Esophagus muscularis mucosa (tissue), 4 donors: ENCODE results near the gene TWF2. TPM values are rescaled to one million over a fixed set of nuclear protein-coding genes. Genes with fewer than 3 reads are reported as not detected.

Source experiments
- DNase-seq: peaks from one replicate; pipeline ENCODE4 v3.0.0-alpha.2; 2017; ENCODE audit errors: extremely low spot score
- H3K27ac ChIP-seq, 4 donors: fragments of 200-600 bp; sonication (generic); replicated peaks in 1 of 4; 1 replicate in 3 of 4; 2 replicates in 1 of 4; pipeline ENCODE4 v1.5.1; 2016 to 2019; ENCODE audit warnings: mild to moderate bottlenecking in 1 of 4
- H3K27me3 ChIP-seq, 4 donors: fragments of 200-600 bp; sonication (generic); one replicate each; pipeline versions ENCODE4 v1.5.1 to v1.6.0; 2016 to 2019
- H3K36me3 ChIP-seq, 4 donors: fragments of 200-600 bp; sonication (generic); one replicate each; pipeline ENCODE4 v1.5.1; 2016 to 2019
- H3K4me1 ChIP-seq, 4 donors: fragments of 200-600 bp; sonication (generic); one replicate each; pipeline ENCODE4 v1.5.1; 2016 to 2019
- H3K4me3 ChIP-seq, 4 donors: fragments of 200-600 bp; sonication (generic); 1 replicate in 2 of 4; 2 replicates in 2 of 4; pipeline ENCODE4 v1.5.1; 2016 to 2019; ENCODE audit warnings: mild to moderate bottlenecking in 4 of 4, moderate library complexity in 1 of 4
- H3K9me3 ChIP-seq, 4 donors: fragments of 200-600 bp; sonication (generic); 1 replicate in 3 of 4; 2 replicates in 1 of 4; pipeline ENCODE4 v1.5.1; 2016 to 2019
- EP300 ChIP-seq: sonication (generic); formaldehyde crosslinking; IDR thresholded peaks from one replicate; pipeline ENCODE4 v1.6.1; 2017; ENCODE audit warnings: antibody characterized with exemption
- POLR2A ChIP-seq: fragments of 450-650 bp; IDR thresholded peaks from one replicate; pipeline ENCODE4 v1.6.1; 2017; ENCODE audit warnings: antibody characterized with exemption, moderate library complexity, mild to moderate bottlenecking, low read depth
- POLR2AphosphoS5 ChIP-seq, 2 donors: sonication (generic); formaldehyde crosslinking; IDR thresholded peaks; one replicate each; pipeline ENCODE4 v1.6.1; 2017; ENCODE audit warnings: antibody characterized with exemption in 2 of 2
- WGBS: methylation state at CpG from one replicate; pipeline ENCODE4 v1.1.5; 2018; 5-methylcytosine and 5-hydroxymethylcytosine counted together
- intact Hi-C: fragments of 100-400 bp; cut with DNase I; formaldehyde crosslinking; loops from one replicate; pipeline ENCODE4 v1.15.1; 2023
- total RNA-seq, 4 donors: library from RNA; depleted of rRNA; stranded (reverse); fragments of >200 nt; gene quantifications; one replicate each; pipeline versions ENCODE4 v1.1.0 to v1.2.1, GENCODE V29; 2016
- TF ChIP-seq, protein P1 (sequence below), 3 experiments: fragments of 200-600 bp in 2 of 3; fragments of 450-650 bp in 1 of 3; sonication (generic) in 2 of 3; IDR thresholded peaks; one replicate each; pipeline ENCODE4 v1.5.1; 2017 to 2019; ENCODE audit warnings: antibody characterized with exemption in 3 of 3, mild to moderate bottlenecking in 2 of 3, moderate library complexity in 1 of 3

Gene TWF2
- total RNA-seq, 4 donors from 2014 or later, result 66.4 to 89.5 (median 79.9) TPM

DNA sequence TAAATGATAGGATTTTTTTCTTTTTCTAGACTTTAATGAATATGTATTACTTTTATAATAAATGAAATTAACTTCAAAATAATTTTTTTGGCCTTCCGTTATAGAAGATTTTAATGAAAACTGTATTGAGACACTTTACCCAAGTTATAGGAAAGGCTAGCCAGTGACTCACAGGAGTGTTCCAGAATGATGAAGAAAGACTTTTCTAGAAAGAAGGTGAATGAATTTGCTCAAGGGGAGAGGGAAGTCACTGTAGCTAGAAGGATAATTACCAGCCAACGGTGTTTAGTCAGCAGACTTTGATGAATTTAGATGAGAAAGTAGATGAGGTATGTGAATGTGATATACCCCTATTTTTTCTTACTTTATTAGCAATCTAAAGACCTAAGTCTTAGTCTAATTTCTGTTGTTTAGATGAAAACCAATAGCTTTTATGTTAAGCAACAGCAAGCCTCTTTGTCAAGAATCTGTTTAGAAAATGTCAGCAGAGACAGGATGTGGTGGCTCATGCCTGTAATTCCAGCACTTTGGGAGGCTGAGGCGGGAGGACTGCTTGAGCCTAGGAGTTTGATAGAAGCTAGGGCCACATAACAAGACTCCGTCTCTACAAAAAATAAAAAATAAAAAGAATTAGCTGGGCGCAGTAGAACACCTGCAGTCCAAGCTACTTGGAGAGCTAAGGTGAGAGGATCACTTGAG lies 37.8 kb downstream of the TWF2 start:
- H3K4me3 ChIP-seq, result no peak overlapping the region
- peaks cover 37 to 65% (median 61%) of the 10 kb centered on the region in 4 donors for H3K36me3 ChIP-seq
- no peak overlapping the region for H3K27ac ChIP-seq
- intact Hi-C loops, result no loop called here
- WGBS, result 85% methylated on average over 5 of the region's 5 CpGs
- H3K4me1 ChIP-seq, result peaks cover 50 to 55% (median 55%) of the 10 kb centered on the region in 4 donors
- DNase-seq, result no peak
- TF ChIP-seq EP300, result no peak
- no peaks in the 10 kb centered on the region for H3K27me3 ChIP-seq
- H3K9me3 ChIP-seq, result no peaks in the 10 kb centered on the region

DNA sequence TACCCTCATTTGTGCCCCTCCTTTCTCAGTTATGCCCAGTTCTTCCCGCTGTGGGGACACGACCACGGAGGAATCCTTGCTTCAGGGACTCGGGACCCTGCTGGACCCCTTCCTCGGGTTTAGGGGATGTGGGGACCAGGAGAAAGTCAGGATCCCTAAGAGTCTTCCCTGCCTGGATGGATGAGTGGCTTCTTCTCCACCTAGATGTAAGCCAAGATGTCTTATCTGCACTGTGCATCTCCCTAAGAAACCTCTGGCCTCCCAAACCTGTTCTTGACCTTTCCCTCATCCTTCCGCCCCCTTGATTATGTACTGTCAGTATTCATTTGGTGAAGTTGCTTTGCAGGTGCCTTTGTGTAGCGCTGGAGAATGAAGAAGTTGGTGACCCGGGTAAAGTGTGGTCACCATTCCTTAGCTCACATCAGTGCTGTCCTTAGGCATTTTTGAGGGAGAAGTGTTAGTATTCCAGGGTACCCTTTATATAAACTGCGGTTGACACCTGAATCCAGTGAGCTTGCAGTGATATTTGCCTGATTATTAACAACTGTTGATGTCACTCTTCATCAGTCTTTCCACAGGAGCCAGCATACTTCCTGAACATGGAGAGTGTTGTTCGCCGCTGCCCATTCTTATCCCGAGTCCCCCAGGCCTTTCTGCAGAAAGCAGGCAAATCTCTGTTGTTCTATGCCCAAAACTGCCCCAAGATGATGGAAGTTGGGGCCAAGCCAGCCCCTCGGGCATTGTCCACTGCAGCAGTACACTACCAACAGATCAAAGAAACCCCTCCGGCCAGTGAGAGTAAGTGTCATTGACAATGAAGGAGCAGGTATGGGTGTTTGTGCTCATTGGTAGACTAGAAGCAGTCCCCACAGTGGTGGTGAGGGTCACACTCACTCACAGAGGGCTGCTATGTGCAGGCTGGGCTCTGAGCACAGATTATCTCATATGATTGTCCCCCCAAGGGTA lies 40.0 kb downstream of the TWF2 start:
- peaks cover 63 to 77% (median 75%) of the 10 kb centered on the region in 4 donors for H3K4me1 ChIP-seq
- peak overlapping the region; percentile 79 to 89 (median 85) for H3K27ac ChIP-seq
- H3K9me3 ChIP-seq, result no peaks in the 10 kb centered on the region
- WGBS, result 38% methylated on average over 14 of the region's 14 CpGs
- peak overlapping the region; percentile 70 to 95 (median 89) for H3K4me3 ChIP-seq
- no peaks in the 10 kb centered on the region for H3K27me3 ChIP-seq
- DNase-seq, result no peak
- intact Hi-C loops, result no loop called here
- TF ChIP-seq EP300 (no peak), POLR2AphosphoS5 (IDR thresholded peaks at IDR 0.05) (no peak), POLR2A (no peak)
- TF ChIP-seq, protein P1, sequence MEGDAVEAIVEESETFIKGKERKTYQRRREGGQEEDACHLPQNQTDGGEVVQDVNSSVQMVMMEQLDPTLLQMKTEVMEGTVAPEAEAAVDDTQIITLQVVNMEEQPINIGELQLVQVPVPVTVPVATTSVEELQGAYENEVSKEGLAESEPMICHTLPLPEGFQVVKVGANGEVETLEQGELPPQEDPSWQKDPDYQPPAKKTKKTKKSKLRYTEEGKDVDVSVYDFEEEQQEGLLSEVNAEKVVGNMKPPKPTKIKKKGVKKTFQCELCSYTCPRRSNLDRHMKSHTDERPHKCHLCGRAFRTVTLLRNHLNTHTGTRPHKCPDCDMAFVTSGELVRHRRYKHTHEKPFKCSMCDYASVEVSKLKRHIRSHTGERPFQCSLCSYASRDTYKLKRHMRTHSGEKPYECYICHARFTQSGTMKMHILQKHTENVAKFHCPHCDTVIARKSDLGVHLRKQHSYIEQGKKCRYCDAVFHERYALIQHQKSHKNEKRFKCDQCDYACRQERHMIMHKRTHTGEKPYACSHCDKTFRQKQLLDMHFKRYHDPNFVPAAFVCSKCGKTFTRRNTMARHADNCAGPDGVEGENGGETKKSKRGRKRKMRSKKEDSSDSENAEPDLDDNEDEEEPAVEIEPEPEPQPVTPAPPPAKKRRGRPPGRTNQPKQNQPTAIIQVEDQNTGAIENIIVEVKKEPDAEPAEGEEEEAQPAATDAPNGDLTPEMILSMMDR (IDR thresholded peaks at IDR 0.05), result no peak
- peaks cover 17 to 43% (median 39%) of the 10 kb centered on the region in 4 donors for H3K36me3 ChIP-seq

DNA sequence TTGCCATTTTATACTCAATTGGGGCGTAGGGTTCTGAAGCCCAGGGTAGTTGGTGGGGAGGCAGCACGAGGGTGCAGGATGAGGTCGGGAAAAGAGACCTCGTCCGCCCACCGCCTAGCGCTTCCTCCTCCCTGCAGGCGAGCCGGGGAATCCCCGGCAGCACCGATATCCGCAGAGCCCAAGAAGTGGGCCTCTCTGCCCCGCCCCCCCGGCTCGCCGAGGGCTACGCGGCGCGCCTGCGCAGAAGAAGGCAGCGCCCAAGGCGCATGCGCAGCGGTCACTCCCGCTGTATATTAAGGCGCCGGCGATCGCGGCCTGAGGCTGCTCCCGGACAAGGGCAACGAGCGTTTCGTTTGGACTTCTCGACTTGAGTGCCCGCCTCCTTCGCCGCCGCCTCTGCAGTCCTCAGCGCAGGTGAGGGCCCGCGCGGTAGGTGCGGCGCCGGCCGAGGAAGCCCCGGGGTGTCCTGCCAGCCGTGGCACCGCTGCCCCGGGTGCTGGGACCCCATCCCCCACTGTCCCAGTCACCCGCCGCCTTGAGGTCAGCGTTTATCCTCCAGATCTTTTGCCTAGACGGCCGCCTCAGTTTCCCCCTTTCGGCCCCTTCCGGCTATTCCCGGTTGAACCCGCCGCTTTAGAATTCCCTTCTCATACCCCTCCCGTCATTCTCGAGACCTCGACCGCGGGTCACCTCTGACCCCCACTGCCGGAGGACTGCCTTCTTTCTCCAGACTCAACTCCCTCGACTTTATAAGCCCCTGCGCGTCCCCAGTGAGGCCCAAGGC lies 40.9 kb downstream of the TWF2 start, which contains the start of gene ALAS1:
TSS of gene ALAS1 (plus strand) at position 319 of the 784 bp plus-strand sequence. CDS start 1,082 bp downstream, outside the sequence.
- H3K4me3 ChIP-seq, result peak within 1 kb of the TSS; percentile 70 to 95 (median 89)
- H3K4me1 ChIP-seq, result peaks cover 63 to 82% (median 80%) of the 10 kb centered on the region in 4 donors
- peak; percentile 95 for DNase-seq
- WGBS, result 0% methylated on average over 21 of the region's 71 CpGs
- intact Hi-C loops, result no loop called here
- peaks cover 8 to 34% (median 30%) of the 10 kb centered on the region in 4 donors for H3K36me3 ChIP-seq
- peak within 1 kb of the TSS; percentile 79 to 89 (median 85) for H3K27ac ChIP-seq
- TF ChIP-seq POLR2A (peak; percentile 74), POLR2AphosphoS5 (IDR thresholded peaks at IDR 0.05) (peak; percentile 95), EP300 (no peak)
- TF ChIP-seq, protein P1 (IDR thresholded peaks at IDR 0.05), result peak; percentile 8 to 43 (median 33)
- no peaks in the 10 kb centered on the region for H3K27me3 ChIP-seq
- H3K9me3 ChIP-seq, result no peaks in the 10 kb centered on the region

DNA sequence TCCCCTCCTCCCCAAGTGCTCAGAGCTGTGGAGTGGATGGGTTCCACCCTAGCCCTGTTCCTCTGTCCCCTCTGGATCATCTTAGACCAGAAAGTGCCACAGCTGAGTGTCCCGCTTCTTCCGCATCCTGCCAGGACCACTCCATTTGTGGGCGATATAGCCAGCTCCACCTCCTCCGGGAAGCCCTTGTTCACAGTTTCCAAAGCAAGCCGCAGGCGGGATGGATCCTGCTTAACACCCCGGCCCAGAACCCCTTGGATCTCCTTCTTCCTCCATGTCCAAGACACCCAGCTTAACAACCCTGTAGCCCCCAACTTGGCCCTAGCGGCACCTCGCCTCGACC lies 41.5 kb downstream of the TWF2 start:
- H3K9me3 ChIP-seq, result no peaks in the 10 kb centered on the region
- DNase-seq, result no peak
- H3K27me3 ChIP-seq, result no peaks in the 10 kb centered on the region
- peak overlapping the region; percentile 70 to 95 (median 89) for H3K4me3 ChIP-seq
- peaks cover 3 to 28% (median 24%) of the 10 kb centered on the region in 4 donors for H3K36me3 ChIP-seq
- intact Hi-C loops, result no loop called here
- H3K27ac ChIP-seq, result peak overlapping the region; percentile 79 to 89 (median 85)
- TF ChIP-seq, protein P1 (IDR thresholded peaks at IDR 0.05), result no peak
- TF ChIP-seq POLR2A (no peak), EP300 (no peak), POLR2AphosphoS5 (IDR thresholded peaks at IDR 0.05) (no peak)
- H3K4me1 ChIP-seq, result peaks cover 59 to 83% (median 83%) of the 10 kb centered on the region in 4 donors
- WGBS, result 40% methylated on average over 10 of the region's 10 CpGs
